Measurements from ENCODE around the gene SARDH.

GRCh38 chr9:133628766-133629165 is 109.4 kb downstream of the SARDH start:
- TF ChIP-seq POLR2A (IDR thresholded peaks at IDR 0.05; ENCODE audit: low read depth, low read length): no peak
- no peak for TF ChIP-seq TAF1 (IDR thresholded peaks at IDR 0.05; ENCODE audit: borderline replicate concordance, low read depth, low read length)
- TF ChIP-seq POLR2AphosphoS5 (IDR thresholded peaks at IDR 0.05; ENCODE audit: low read depth, low read length): no peak
